ENCODE measurements around the gene MGA. TPM values are rescaled to one million over a fixed set of nuclear protein-coding genes. Genes with fewer than 3 reads are reported as not detected.

MGA gene
- total and polyA plus RNA-seq, 2 of the 8 experiments (the other 6 are each of a cell fraction or from before 2014, with no cell fraction given) = 7.6 to 53.2 TPM

GRCh38 chr15:41714291-41714690 lies 54.1 kb downstream of the MGA start:
- H3K36me3 ChIP-seq (ENCODE audit: control insufficient read depth in 2 of 4, insufficient read depth in 4 of 4, low read length in 3 of 4) = peaks cover 0 to 34% (median 16%) of the 10 kb centered on the region in 4 experiments; a peak in 7 of 8 replicates
- CTCF ChIA-PET (ENCODE audit: partially characterized antibody) = interaction anchor here (0.6 to 0.9 kb wide), 2 partner anchors 94 to 111 kb away, joined by 3 read pairs; no protein-coding TSS in a partner anchor
- H2BK12ac ChIP-seq (ENCODE audit: low read depth, low read length) = no peak overlapping the region
- H3K56ac ChIP-seq (replicated peaks; ENCODE audit: insufficient read length, low read depth, low read length) = no peak overlapping the region
- no peak overlapping the region for H2AK5ac ChIP-seq (ENCODE audit: low read depth, low read length)
- DNase-seq (ENCODE audit: low read depth in 1 of 2, low spot score in 2 of 2) (no peak), FAIRE-seq (no peak)
- H2AFZ ChIP-seq (ENCODE audit: low read length) = no peak overlapping the region
- H3K79me1 ChIP-seq (ENCODE audit: low read depth, low read length) = no peaks in the 10 kb centered on the region
- H3K23ac ChIP-seq (ENCODE audit: insufficient read length) = no peak overlapping the region
- H2BK20ac ChIP-seq (ENCODE audit: low read length) = no peak overlapping the region
- H4K5ac ChIP-seq (ENCODE audit: insufficient read length, low read depth, low read length) = no peak overlapping the region
- H3K9me3 ChIP-seq (ENCODE audit: insufficient read depth in 2 of 2, low read depth in 1 of 2, low read length in 1 of 2) = no peaks in the 10 kb centered on the region
- H3K23me2 ChIP-seq (ENCODE audit: low read depth, low read length) = no peaks in the 10 kb centered on the region
- no peaks in the 10 kb centered on the region for H3K4me1 ChIP-seq (replicated peaks in 1 of 4; ENCODE audit: control insufficient read depth in 3 of 4, insufficient read depth in 4 of 4, low read length in 3 of 4)
- POLR2A ChIA-PET (ENCODE audit: partially characterized antibody) = no interaction called here
- H3K27me3 ChIP-seq (replicated peaks in 1 of 4; ENCODE audit: control insufficient read depth in 3 of 4, extremely low read depth in 1 of 4, insufficient read depth in 3 of 4, low read length in 3 of 4) = no peaks in the 10 kb centered on the region
- H2BK15ac ChIP-seq (ENCODE audit: low read length) = no peak overlapping the region
- H3K9ac ChIP-seq (replicated peaks in 1 of 4; ENCODE audit: extremely low read depth in 1 of 4, low read depth in 3 of 4, low read length in 3 of 4) = no peak overlapping the region
- no peak overlapping the region for H3K18ac ChIP-seq (ENCODE audit: extremely low read depth, low read length)
- H3K79me2 ChIP-seq (ENCODE audit: control insufficient read depth in 1 of 2, insufficient read depth in 2 of 2, low read length in 2 of 2) = no peaks in the 10 kb centered on the region; a peak in 1 of 4 replicates
- no peak overlapping the region for H2BK120ac ChIP-seq (replicated peaks; ENCODE audit: low read depth, low read length)
- H4K20me1 ChIP-seq (replicated peaks in 1 of 2; ENCODE audit: control insufficient read depth in 1 of 2, insufficient read depth in 2 of 2, low read length in 2 of 2) = peaks cover 0 to 2% of the 10 kb centered on the region in 2 experiments
- H3K4ac ChIP-seq (replicated peaks; ENCODE audit: insufficient read length, low read depth, low read length) = no peak overlapping the region
- H2BK5ac ChIP-seq (ENCODE audit: low read depth, low read length) = no peak overlapping the region
- H3K4me2 ChIP-seq (ENCODE audit: insufficient read depth in 1 of 2, low read depth in 2 of 2, low read length in 2 of 2) = no peak overlapping the region
- no peak overlapping the region for H3K4me3 ChIP-seq (ENCODE audit: extremely low read depth in 1 of 4, insufficient read depth in 2 of 4, low read depth in 3 of 4, low read length in 4 of 4)
- no peak overlapping the region for H3K27ac ChIP-seq (ENCODE audit: low read depth, low read length)
- H4K91ac ChIP-seq (replicated peaks; ENCODE audit: insufficient read length, low read length) = no peak overlapping the region
- no peak overlapping the region for H3K14ac ChIP-seq (ENCODE audit: insufficient read length)
- TF ChIP-seq CBX5 (IDR thresholded peaks at IDR 0.05; ENCODE audit: low read depth, low read length) (no peak), RBBP5 (IDR thresholded peaks at IDR 0.05; ENCODE audit: borderline replicate concordance, low read depth, low read length) (no peak), RFX5 (IDR thresholded peaks at IDR 0.05; ENCODE audit: borderline replicate concordance, low read depth, low read length) (no peak), USF2 (IDR thresholded peaks at IDR 0.05; ENCODE audit: low read length) (no peak), BCL11A (IDR thresholded peaks at IDR 0.05; ENCODE audit: low read depth in 2 of 2, low read length in 2 of 2) (no peak), PHF8 (conservative IDR thresholded peaks at IDR 0.05; ENCODE audit: low read depth, low read length) (no peak), EP300 (IDR thresholded peaks at IDR 0.05; ENCODE audit: borderline replicate concordance in 1 of 2, low read depth in 2 of 2, low read length in 2 of 2) (no peak), CTBP2 (IDR thresholded peaks at IDR 0.05; ENCODE audit: borderline replicate concordance, insufficient read depth, insufficient read length, low read length) (no peak)
- 88% methylated on average over 3 of the region's 3 CpGs; no CpG with 5 or more reads in 1 of the 2 experiments for WGBS, 2 experiments (ENCODE audit: extremely low coverage in 1 of 2, insufficient coverage in 1 of 2, insufficient read length in 1 of 2, insufficient replicate concordance in 2 of 2, low coverage in 1 of 2, low lambda C conversion rate in 2 of 2, missing lambda C conversion rate in 1 of 2)
- H4K8ac ChIP-seq (ENCODE audit: extremely low read depth, insufficient read depth, low read length) = no peak overlapping the region

All from H1 (cell line).